T-helper 9 cell (primary cell): Measurements from ENCODE around the gene CD79B.
"Not testable (repeated sequence)": the region's sequence is repeated elsewhere in the genome, so short reads cannot be mapped to it uniquely, and the experiment has no call there.

Experiments used
- DNase-seq: peaks from one replicate; pipeline ENCODE4 v3.0.0-alpha.2; 2020

Gene CD79B

DNA sequence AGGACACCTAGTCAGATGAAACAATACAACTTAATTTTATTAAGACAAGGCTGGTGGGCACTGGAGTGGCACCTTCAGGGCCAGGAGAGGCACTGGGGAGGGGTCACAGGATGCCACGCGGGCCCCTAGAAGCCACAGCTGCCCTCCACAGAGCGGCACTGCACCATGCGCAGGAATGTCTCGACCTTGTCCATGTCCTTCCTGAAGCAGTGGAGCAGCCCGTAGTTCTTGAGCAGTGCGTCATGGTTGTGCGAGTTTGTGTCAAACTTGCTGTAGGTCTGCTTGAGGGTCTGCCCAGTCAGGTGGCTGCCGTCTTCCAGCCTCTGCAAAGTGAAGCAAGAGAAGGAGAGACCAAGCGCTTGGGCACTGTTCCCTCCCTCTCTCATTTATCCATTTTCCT lies 22.5 kb downstream of the CD79B start:
- not testable (repeated sequence) for DNase-seq

DNA sequence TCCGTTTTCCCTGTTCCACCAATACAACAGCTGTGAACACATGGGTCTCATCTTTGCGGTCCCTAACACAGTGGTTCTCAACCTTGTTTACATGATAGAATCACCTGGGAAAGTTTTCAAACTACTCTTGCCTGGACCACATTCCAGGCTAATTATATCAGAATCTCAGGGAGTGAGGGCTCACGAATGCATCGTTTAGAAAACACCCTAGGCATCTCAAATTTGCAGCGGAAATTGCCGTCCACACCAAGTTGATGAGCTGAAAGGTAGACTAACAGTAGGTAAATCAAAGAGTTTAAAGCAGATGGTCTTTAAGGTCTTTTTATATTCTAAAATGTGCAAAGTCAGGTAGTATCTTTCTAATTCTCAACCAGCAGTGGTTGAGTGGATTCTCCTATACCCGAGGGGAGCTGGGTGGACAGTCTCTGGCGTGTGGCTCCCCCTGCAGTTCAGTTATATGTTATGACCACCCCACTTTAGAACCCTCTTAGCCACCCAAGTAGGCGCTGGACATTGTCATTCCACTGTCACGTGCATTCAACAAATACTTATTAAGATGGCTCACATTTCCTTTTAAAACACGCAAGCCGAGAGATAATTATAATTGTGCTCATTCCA lies 24.9 kb downstream of the CD79B start:
- DNase-seq = not testable (repeated sequence)

DNA sequence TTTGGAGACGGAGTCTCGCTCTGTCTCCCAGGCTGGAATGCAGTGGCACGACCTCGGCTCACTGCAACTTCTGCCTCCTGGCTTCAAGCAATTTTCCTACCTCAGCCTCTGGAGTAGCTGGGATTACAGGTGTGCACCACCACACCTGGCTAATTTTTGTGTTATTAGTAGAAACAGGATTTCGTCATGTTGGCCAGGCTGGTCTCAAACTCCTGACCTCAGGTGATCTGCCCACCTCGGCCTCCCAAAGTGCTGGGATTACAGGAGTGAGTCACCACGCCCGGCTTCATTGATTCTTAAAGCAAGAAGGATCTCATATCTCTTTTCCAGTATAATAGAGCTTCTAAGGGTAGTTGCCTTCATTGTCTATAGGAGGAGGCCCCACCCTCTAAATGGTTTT lies 27.3 kb downstream of the CD79B start:
- not testable (repeated sequence) for DNase-seq

DNA sequence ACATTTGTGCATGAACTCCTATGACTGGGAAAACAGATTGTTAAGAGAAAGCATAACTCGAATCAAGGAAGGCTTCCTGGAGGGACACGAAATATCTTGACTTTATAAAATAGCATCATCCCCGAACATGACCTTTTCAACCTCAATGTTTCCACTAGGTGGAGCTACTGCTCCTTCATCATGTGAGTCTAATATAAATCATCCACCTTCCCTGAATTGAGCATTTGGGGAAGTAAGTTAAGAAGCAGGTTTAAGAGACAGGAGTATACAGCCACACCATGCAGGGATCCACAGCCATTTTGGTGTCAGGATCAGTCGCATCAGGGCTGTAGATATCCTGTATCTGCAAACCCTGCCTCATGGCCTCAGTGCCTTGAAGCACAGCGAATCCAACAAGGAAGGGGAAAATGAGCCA lies 28.3 kb downstream of the CD79B start:
- not testable (repeated sequence) for DNase-seq

DNA sequence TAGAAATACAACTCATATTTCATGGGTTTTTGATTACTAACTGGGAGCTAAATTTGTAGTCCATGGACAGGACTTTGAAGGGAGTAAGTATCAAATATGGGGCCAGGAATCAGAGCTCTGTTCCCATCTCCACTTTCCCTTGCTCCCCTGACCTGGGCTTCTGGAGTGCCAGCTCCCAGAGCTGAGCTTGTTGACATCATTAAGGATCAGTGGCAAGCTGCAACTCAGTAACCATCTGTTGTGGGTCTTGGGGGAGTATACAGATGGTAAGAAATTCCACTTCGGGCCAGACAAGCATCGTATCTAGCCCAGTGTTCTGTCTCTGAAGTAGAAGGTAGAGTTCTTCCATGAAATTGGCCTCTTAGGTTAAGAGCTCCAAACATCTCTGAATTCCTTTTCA lies 30.2 kb downstream of the CD79B start:
- DNase-seq = not testable (repeated sequence)

DNA sequence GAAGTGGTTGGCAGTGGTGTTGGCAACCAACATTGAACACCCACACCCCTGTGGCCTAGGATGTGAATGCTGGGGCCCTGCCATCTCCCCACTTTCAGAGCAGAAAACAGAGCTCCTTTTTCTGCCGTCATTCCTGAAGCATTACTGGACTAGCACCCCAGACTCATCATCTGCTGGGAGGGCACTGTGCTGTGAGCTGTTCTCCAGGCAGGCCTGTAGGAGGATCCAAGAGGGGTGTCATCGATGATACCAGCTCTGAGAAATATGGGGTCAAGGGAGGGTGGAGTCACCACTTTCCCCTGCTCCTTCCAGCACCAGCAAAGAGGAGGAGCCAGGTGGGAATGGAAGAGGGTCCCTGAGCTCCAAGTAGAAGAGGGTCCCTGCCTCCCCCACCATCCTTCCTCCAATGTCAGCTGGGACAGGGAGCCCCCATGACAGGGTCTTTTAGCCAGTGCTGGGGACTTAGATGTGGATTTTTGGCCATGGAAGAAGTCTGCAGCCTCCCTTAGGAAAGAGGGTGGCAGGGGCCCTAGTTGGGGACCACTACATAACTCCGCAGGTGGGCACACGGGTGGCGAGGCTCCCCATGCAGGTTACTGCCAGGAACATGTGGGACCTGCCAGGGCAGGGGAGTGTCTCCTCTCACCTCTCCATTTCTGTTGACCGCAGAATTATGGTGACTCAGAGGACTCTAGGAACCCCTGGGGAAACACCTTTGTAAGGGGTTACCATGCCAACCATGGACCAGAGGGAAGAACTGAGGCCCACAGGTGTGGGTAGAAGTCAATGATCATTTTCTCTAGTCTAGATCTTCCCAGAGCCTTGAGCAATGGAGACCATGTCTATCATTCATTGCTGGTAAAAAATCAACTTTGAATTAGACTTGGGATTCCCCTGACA lies 33.0 kb downstream of the CD79B start:
- DNase-seq = not testable (repeated sequence)

DNA sequence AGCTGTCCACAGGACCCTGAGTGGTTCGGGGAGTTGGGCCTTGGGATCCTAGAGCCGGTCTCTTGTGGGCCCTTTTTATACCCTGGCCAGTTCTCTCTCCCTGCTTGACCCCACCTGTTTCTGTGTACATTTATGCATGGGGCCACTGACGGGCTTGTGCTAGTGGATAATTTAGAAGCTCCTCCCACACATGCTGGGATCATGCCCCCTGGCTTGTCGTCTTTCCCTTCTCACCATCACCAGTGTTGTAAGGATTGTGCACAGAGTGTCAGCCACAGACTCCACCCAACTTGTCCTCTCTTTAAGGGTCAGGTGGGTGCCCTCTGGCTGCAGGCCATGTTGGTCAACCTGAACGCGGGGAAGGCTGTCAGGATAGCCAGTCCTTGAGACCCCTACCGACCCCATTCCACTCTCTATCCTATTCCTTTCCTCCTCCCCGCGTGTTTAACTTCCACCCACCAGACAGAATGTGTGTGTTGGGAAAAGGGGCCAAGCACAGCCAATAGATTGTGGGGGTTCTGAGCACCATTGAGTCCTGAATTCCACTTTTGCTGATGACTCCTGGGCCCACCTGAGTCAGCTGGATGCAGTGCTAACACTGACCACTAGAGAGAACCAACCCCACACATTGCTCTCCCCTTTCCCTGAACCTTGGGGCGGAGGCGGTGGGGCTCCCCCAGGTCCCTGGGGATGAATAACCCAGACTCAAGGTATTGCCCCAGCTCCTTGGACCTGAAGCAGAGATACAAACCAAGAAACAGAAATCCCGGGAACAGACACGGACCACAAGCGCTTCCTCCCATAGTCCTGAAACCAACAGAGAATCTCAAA lies 35.4 kb downstream of the CD79B start, which contains the start of gene CSH1:
TSS of gene CSH1 (minus strand) at position 51 of the 831 bp plus-strand sequence. CDS start 63 bp downstream, outside the sequence.
- not testable (repeated sequence) for DNase-seq

DNA sequence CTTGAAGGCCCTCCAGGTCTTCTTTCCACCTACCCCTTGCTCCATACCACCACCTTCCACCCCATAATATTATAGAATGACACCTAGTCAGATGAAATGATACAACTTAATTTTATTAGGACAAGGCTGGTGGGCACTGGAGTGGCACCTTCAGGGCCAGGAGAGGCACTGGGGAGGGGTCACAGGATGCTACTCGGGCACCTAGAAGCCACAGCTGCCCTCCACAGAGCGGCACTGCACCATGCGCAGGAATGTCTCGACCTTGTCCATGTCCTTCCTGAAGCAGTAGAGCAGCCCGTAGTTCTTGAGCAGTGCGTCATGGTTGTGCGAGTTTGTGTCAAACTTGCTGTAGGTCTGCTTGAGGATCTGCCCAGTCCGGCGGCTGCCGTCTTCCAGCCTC lies 37.3 kb downstream of the CD79B start:
- DNase-seq = not testable (repeated sequence)

DNA sequence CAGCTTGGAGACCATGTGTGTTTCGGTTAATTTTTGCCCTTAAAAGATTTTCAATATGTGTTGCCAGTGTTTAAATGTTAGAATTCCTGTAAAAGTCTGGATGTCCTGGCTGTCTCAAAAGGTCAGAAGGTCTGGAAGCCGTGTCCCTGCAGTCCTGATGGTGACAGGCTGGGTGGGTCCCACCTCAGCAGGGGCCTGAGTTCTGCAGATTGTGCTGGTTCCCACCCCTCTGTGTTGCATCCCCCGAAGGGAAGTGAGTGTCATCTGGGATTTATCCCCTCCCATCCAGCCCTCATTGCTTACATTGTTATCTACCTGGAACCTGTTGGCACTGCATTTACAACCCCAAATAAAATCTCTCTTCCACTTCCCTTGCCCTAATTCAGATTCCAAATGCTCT lies 38.1 kb downstream of the CD79B start:
- DNase-seq = not testable (repeated sequence)

DNA sequence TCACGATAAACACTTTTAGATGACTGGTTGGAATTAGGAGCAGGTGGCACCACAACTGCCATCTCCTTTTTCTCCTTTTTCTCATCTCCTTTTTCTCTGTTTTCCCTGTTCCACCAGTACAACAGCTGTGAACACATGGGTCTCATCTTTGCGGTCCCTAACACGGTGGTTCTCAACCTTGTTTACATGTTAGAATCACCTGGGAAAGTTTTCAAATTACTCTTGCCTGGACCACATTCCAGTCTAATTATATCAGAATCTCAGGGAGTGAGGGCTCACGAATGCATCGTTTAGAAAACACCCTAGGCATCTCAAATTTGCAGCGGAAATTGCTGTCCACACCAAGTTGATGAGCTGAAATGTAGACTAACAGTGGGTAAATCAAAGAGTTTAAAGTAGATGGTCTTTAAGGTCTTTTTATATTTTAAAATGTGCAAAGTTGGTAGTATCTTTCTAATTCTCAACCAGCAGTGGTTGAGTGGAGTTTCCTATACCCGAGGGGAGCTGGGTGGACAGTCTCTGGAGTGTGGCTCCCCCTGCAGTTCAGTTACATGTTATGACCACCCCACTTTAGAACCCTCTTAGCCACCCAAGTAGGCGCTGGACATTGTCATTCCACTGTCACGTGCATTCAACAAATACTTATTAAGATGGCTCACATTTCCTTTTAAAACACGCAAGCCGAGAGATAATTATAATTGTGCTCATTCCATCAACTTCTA lies 39.7 kb downstream of the CD79B start:
- DNase-seq = not testable (repeated sequence)

DNA sequence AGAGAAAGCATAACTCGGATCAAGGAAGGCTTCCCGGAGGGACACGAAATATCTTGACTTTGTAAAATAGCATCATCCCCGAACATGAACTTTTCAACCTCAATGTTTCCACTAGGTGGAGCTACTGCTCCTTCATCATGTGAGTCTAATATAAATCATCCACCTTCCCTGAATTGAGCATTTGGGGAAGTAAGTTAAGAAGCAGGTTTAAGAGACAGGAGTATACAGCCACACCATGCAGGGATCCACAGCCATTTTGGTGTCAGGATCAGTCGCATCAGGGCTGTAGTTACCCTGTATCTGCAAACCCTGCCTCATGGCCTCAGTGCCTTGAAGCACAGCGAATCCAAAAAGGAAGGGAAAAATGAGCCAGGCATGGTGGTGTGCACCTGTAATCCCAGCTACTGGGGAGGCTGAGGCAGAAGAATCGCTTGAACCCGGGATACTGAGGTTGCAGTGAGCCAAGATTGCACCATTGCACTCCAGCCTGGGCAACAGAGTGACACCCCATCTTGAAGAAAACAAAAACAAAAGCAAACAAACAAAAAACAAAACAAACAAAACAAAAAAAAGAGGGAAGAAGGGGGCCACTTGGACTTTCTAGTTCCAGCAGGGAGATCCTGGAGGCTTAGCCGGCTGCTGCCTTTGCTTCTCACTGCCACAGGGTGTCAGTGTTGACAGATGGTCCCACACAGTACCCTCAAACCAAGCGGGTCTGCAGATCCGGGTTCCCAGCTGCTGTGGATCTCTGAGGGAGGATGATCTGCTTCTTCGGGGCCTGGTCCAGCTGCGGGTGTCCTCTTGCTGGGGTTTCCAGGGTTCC lies 42.9 kb downstream of the CD79B start:
- not testable (repeated sequence) for DNase-seq

DNA sequence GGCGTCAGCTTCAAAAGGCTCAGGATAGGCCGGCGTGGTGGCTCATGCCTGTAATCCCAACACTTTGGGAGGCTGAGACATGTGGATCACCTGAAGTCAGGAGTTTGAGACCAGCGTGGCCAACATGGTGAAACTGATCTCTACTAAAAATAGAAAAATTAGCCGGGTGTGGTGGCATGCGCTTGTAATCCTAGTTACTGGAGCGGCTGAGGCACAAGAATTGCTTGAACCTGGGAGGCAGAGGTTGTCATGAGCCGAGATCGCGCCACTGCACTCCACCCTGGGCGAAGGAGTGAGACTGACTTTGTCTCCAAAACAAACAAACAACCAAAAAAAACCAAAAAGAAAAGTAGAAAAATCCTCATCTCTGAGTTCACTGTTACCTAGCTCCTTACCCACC lies 47.0 kb downstream of the CD79B start:
- not testable (repeated sequence) for DNase-seq

DNA sequence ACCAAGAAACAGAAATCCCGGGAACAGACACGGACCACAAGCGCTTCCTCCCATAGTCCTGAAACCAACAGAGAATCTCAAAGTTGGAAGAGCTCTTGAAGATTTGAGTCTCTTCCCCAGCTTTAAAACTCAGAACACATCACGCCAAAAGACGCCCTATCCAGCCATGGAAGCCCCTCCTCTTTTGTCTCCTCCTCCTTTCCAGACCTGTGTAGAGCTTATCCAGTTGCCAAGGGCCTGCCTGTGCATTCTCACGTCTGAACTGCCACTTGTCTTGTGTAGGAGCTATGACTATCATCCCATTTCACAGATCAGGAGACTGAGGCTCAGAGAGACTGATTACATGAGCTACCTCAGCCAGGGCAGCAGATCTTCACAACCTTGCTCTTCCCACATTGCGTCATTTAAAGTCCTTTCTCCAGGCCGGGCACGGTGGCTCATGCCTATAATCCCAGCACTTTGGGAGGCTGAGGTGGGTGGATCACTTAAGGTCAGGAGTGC lies 49.5 kb downstream of the CD79B start:
- DNase-seq = not testable (repeated sequence)

DNA sequence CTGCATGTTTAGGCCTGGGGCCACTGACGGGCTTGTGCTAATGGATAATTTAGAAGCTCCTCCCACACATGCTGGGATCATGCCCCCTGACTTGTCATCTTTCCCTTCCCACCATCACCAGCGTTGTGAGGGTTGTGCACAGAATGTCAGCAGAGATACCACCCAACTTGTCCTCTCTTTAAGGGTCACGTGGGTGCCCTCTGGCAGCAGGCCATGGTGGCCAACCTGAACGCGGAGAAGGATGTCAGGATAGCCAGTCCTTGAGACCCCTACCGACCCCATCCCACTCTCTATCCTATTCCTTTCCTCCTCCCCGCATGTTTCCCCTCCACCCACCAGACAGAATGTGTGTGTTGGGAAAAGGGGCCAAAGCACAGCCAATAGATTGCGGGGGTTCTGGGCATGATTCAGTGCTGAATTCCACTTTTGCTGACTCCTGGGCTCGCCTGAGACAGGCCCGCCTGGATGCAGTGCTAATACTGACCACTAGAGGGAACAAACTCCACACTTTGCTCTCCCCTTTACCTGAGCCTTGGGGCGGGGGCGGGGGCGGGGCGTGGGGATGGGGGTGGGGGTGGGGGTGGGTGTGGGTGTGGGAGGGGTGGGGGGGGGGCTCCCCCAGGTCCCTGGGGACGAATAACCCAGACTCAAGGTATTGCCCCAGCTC lies 50.1 kb downstream of the CD79B start, which contains the start of gene GH2:
TSS of gene GH2 (minus strand) at position 10 of the 667 bp plus-strand sequence. CDS start 143 bp downstream, outside the sequence.
- DNase-seq = peak; percentile 50

DNA sequence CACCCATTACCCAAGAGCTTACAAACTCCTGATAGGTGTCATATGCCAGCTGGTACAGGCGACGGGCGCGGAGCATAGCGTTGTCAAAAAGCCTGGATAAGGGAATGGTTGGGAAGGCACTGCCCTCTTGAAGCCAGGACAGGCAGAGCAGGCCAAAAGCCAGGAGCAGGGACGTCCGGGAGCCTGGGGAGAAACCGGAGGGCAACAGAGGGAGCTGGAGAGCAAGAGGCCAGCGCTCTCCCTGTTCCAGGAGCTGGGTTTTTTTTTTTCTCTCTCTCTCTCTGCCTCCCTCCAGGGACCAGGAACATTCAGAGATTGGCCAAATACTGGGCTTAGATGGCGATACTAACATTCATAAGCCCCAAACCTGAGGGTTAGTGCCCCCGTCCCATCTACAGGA lies 50.8 kb downstream of the CD79B start:
- DNase-seq = not testable (repeated sequence)

DNA sequence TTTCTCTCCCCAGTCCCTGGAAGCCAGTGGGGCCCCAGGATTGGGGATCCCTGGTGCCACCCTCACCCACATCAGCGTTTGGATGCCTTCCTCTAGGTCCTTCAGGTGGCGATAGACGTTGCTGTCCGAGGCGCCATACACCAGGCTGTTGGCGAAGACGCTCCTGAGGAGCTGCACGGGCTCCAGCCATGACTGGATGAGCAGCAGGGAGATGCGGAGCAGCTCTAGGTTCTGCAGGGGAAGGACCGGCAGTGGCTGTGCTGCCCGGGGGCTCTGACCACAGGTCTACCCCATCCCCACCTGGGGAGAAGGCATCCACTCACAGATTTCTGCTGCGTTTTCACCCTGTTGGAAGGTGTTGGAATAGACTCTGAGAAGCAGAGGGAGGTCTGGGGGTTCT lies 51.4 kb downstream of the CD79B start:
- no peak for DNase-seq
